ENCODE results near the gene TMEM213. TPM values are rescaled to one million over a fixed set of nuclear protein-coding genes. Genes with fewer than 3 reads are reported as not detected.

TMEM213 gene
- total RNA-seq, 4 donors from 2014 or later = not detected

- DNase-seq = no peak
- Histone ChIP-seq H3K9me3 (peaks cover 0 to 4% of the 10 kb centered on the region in 2 donors), H3K27ac (no peak overlapping the region), H3K4me1 (no peaks in the 10 kb centered on the region), H3K36me3 (peaks cover 0 to 4% (median 0%) of the 10 kb centered on the region in 4 donors), H3K4me3 (no peak overlapping the region), H3K27me3 (no peaks in the 10 kb centered on the region)
- in situ Hi-C loops (cut with MboI; ENCODE audit: low pct_ligation_motif_present in 1 of 4, low pct_unique_long_range_greater_than_20kb in 1 of 4, low sequenced_read_pairs in 3 of 4) = no loop called here
- TF ChIP-seq EP300 (IDR thresholded peaks at IDR 0.05; ENCODE audit: low read depth) (no peak), CTCF (IDR thresholded peaks at IDR 0.05) (no peak), POLR2AphosphoS5 (IDR thresholded peaks at IDR 0.05) (no peak), POLR2A (IDR thresholded peaks at IDR 0.05) (no peak)
- intact Hi-C loops (cut with DNase I; ENCODE audit: low total_unique reads) = no loop called here
- WGBS, 2 donors (ENCODE audit: low coverage in 1 of 2) = 83 to 93% methylated on average over 5 of the region's 5 CpGs
These were observed 56.4 kb downstream of the TMEM213 start for GRCh38 chr7:138854115-138854645.

GRCh38 chr7:138857728-138858127 lies 59.9 kb downstream of the TMEM213 start:
- H3K27me3 ChIP-seq = no peaks in the 10 kb centered on the region
- in situ Hi-C loops (cut with MboI; ENCODE audit: low pct_ligation_motif_present in 1 of 4, low pct_unique_long_range_greater_than_20kb in 1 of 4, low sequenced_read_pairs in 3 of 4) (no loop called here), intact Hi-C loops (cut with DNase I; ENCODE audit: low total_unique reads) (no loop called here)
- TF ChIP-seq POLR2A (IDR thresholded peaks at IDR 0.05) (no peak), EP300 (IDR thresholded peaks at IDR 0.05; ENCODE audit: low read depth) (no peak), CTCF (IDR thresholded peaks at IDR 0.05) (no peak), POLR2AphosphoS5 (IDR thresholded peaks at IDR 0.05) (no peak)
- H3K27ac ChIP-seq = no peak overlapping the region
- no peaks in the 10 kb centered on the region for H3K36me3 ChIP-seq
- no peaks in the 10 kb centered on the region for H3K4me1 ChIP-seq
- no peak for DNase-seq
- no peak overlapping the region for H3K4me3 ChIP-seq
- H3K9me3 ChIP-seq = peaks cover 0 to 4% of the 10 kb centered on the region in 2 donors

- H3K4me1 ChIP-seq = no peaks in the 10 kb centered on the region
- intact Hi-C loops (cut with DNase I; ENCODE audit: low total_unique reads) (no loop called here), in situ Hi-C loops (cut with MboI; ENCODE audit: low pct_ligation_motif_present in 1 of 4, low pct_unique_long_range_greater_than_20kb in 1 of 4, low sequenced_read_pairs in 3 of 4) (no loop called here)
- 94 to 98% methylated on average over 10 to 14 of the region's 16 CpGs for WGBS, 2 donors (ENCODE audit: low coverage in 1 of 2)
- H3K27ac ChIP-seq = no peak overlapping the region
- H3K9me3 ChIP-seq = peaks cover 0 to 4% of the 10 kb centered on the region in 2 donors
- H3K4me3 ChIP-seq = no peak overlapping the region
- no peaks in the 10 kb centered on the region for H3K36me3 ChIP-seq
- TF ChIP-seq EP300 (IDR thresholded peaks at IDR 0.05; ENCODE audit: low read depth) = no peak
- TF ChIP-seq POLR2AphosphoS5 (IDR thresholded peaks at IDR 0.05) = no peak
- TF ChIP-seq POLR2A (IDR thresholded peaks at IDR 0.05) = no peak
- TF ChIP-seq CTCF (IDR thresholded peaks at IDR 0.05) = no peak
- H3K27me3 ChIP-seq = no peaks in the 10 kb centered on the region
- no peak for DNase-seq
These were observed 63.3 kb downstream of the TMEM213 start for GRCh38 chr7:138861051-138861450.

GRCh38 chr7:138863931-138864330 lies 66.1 kb downstream of the TMEM213 start:
- WGBS, 2 donors (ENCODE audit: low coverage in 1 of 2) = 93 to 95% methylated on average over 4 to 9 of the region's 9 CpGs
- in situ Hi-C loops (cut with MboI; ENCODE audit: low pct_ligation_motif_present in 1 of 4, low pct_unique_long_range_greater_than_20kb in 1 of 4, low sequenced_read_pairs in 3 of 4) = no loop called here
- Histone ChIP-seq H3K27me3 (no peaks in the 10 kb centered on the region), H3K27ac (no peak overlapping the region), H3K36me3 (no peaks in the 10 kb centered on the region), H3K9me3 (no peaks in the 10 kb centered on the region), H3K4me1 (no peaks in the 10 kb centered on the region), H3K4me3 (no peak overlapping the region)
- TF ChIP-seq POLR2A (IDR thresholded peaks at IDR 0.05) (no peak), POLR2AphosphoS5 (IDR thresholded peaks at IDR 0.05) (no peak), CTCF (IDR thresholded peaks at IDR 0.05) (no peak), EP300 (IDR thresholded peaks at IDR 0.05; ENCODE audit: low read depth) (no peak)
- DNase-seq = no peak
- intact Hi-C loops (cut with DNase I; ENCODE audit: low total_unique reads) = no loop called here

Measured in transverse colon (tissue), 4 donors.